Activated CD4-positive, CD25-positive, alpha-beta regulatory T cell treated with anti-CD3 and anti-CD28 coated beads, Interleukin-2, amount 50 U/mL, for 72 hours (primary cell): ENCODE data around the gene SCLT1.
"Not testable (repeated sequence)": the region's sequence is repeated elsewhere in the genome, so short reads cannot be mapped to it uniquely, and the experiment has no call there.

ENCODE experiments used
- DNase-seq: peaks from one replicate; pipeline ENCODE4 v3.0.0; 2021

SCLT1 gene

GRCh38 chr4:129093191-129093920, at the start of gene SCLT1:
TSS of gene SCLT1 (minus strand) at chr4:129093539. CDS start at chr4:129093103, 436 bp downstream.
- DNase-seq: peak; percentile 95

GRCh38 chr4:129140521-129140920, 47.2 kb upstream of the SCLT1 start:
- DNase-seq: no peak

- no peak for DNase-seq
Measured at GRCh38 chr4:129138810-129139496, 45.6 kb upstream of the SCLT1 start.

GRCh38 chr4:129136433-129136832, 43.1 kb upstream of the SCLT1 start:
- no peak for DNase-seq

- DNase-seq: no peak
Measured at GRCh38 chr4:129131343-129131742, 38.0 kb upstream of the SCLT1 start.

GRCh38 chr4:129129143-129129542, 35.8 kb upstream of the SCLT1 start:
- no peak for DNase-seq

GRCh38 chr4:129126614-129127013, 33.3 kb upstream of the SCLT1 start:
- not testable (repeated sequence) for DNase-seq

GRCh38 chr4:129117705-129118104, 24.4 kb upstream of the SCLT1 start:
- no peak for DNase-seq

GRCh38 chr4:129113919-129114318, 20.6 kb upstream of the SCLT1 start:
- DNase-seq: no peak

- DNase-seq: no peak
Measured at GRCh38 chr4:129113434-129113833, 20.1 kb upstream of the SCLT1 start.

- DNase-seq: no peak
Measured at GRCh38 chr4:129111919-129112318, 18.6 kb upstream of the SCLT1 start.

- DNase-seq: no peak
Measured at GRCh38 chr4:129110931-129111330, 17.6 kb upstream of the SCLT1 start.

GRCh38 chr4:129109965-129110824, 16.9 kb upstream of the SCLT1 start:
- no peak for DNase-seq

- no peak for DNase-seq
Measured at GRCh38 chr4:129098531-129099001, 5.2 kb upstream of the SCLT1 start.

GRCh38 chr4:129095811-129096454, 2.6 kb upstream of the SCLT1 start, which contains the start of gene C4orf33:
TSS of gene C4orf33 (plus strand) at chr4:129096152. CDS start at chr4:129102611, 6,459 bp downstream.
- peak; percentile 61 for DNase-seq

- no peak for DNase-seq
Measured at GRCh38 chr4:129094347-129094746, 1.0 kb upstream of the SCLT1 start.

GRCh38 chr4:129092631-129093190, 628 bp downstream of the SCLT1 start:
- DNase-seq: no peak

GRCh38 chr4:129087516-129087915, 5.8 kb downstream of the SCLT1 start:
- DNase-seq: no peak

- DNase-seq: no peak
Measured at GRCh38 chr4:129085472-129085871, 7.9 kb downstream of the SCLT1 start.

GRCh38 chr4:129082302-129082701, 11.0 kb downstream of the SCLT1 start:
- no peak for DNase-seq

- no peak for DNase-seq
Measured at GRCh38 chr4:129080129-129080528, 13.2 kb downstream of the SCLT1 start.

- DNase-seq: no peak
Measured at GRCh38 chr4:129077326-129077725, 16.0 kb downstream of the SCLT1 start.
